WERI-Rb-1 (cell line): ENCODE data around the gene PLEKHH3.
A peak's percentile ranks its signal among the peaks of the same experiment; 100 is the strongest.

ENCODE experiments used
- DNase-seq: peaks from one replicate; pipeline ENCODE4 v3.0.0-alpha.2; 2020
- H3K27ac ChIP-seq: fragments of 250-450 bp; sonication (Bioruptor Pico); 2 replicates; pipeline ENCODE4 v1.5.1; 2020; ENCODE audit warnings: mild to moderate bottlenecking, moderate library complexity
- H3K27me3 ChIP-seq: fragments of 250-450 bp; sonication (Bioruptor Pico); 2 replicates; pipeline ENCODE4 v1.5.1; 2021; ENCODE audit warnings: mild to moderate bottlenecking, low read depth, moderate library complexity; ENCODE audit not compliant: insufficient read depth, severe bottlenecking
- H3K36me3 ChIP-seq: fragments of 250-450 bp; sonication (Bioruptor Pico); 2 replicates; pipeline ENCODE4 v1.5.1; 2020; ENCODE audit warnings: mild to moderate bottlenecking, moderate library complexity
- H3K4me3 ChIP-seq: 2 replicates; pipeline ENCODE4 v1.5.1; 2011; ENCODE audit warnings: low read depth, mild to moderate bottlenecking, control low read depth, low read length
- H3K9me3 ChIP-seq: fragments of 250-450 bp; sonication (Bioruptor Pico); 2 replicates; pipeline ENCODE4 v1.5.1; 2021; ENCODE audit warnings: mild to moderate bottlenecking, moderate library complexity; ENCODE audit not compliant: severe bottlenecking
- TF ChIP-seq, protein P1 (sequence below): IDR thresholded peaks from 2 replicates; pipeline ENCODE4 v1.5.1; 2011; ENCODE audit warnings: low read depth, mild to moderate bottlenecking, control low read depth, inconsistent platforms, low read length

PLEKHH3 gene

DNA sequence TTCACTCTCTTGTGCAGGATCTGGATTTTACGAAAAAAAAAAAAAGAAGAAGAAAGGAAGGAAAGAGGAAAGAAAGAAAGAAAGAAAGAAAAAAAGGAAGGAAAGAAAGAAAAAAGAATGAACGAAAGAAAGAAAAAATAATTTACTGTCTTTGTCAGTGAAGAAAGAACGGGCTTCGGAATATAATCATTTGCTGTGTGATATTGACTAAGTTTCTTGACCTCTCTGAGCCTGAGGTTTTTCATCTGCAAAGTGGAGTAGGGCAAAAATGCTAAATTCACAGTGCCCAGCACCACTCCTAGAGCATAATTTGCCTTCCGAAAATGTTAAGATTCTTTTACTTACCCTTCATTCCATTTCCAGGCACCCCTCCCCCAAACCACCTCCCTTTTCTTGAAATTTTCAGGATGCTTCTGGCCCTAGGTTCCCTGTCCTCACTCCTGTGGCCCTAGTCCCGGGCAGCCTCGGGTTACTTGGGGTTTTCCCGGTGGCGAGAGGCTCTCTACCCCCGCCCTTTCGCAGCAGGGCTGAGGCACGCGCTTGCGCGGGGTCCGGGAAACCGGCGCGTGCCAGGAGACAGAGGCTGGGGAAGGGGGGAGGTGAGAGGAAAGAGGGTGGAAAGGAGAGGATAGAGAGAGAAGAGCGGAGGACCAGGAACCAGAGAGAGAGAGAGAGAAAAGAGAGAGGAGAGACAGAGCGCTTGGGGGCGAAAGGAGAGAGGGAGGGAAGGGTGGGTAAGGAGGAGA, 5.4 kb upstream of the PLEKHH3 start, which contains the start of gene CNTNAP1:
TSS of gene CNTNAP1 (plus strand) at position 556 of the 746 bp plus-strand sequence. CDS start 299 bp downstream, outside the sequence.
- Histone ChIP-seq H3K36me3 (peaks cover 13% of the 10 kb centered on the region), H3K9me3 (no peaks in the 10 kb centered on the region), H3K27me3 (no peaks in the 10 kb centered on the region), H3K4me3 (peak within 1 kb of the TSS; percentile 65), H3K27ac (peak within 1 kb of the TSS; percentile 46)
- DNase-seq: peak; percentile 91
- TF ChIP-seq, protein P1, sequence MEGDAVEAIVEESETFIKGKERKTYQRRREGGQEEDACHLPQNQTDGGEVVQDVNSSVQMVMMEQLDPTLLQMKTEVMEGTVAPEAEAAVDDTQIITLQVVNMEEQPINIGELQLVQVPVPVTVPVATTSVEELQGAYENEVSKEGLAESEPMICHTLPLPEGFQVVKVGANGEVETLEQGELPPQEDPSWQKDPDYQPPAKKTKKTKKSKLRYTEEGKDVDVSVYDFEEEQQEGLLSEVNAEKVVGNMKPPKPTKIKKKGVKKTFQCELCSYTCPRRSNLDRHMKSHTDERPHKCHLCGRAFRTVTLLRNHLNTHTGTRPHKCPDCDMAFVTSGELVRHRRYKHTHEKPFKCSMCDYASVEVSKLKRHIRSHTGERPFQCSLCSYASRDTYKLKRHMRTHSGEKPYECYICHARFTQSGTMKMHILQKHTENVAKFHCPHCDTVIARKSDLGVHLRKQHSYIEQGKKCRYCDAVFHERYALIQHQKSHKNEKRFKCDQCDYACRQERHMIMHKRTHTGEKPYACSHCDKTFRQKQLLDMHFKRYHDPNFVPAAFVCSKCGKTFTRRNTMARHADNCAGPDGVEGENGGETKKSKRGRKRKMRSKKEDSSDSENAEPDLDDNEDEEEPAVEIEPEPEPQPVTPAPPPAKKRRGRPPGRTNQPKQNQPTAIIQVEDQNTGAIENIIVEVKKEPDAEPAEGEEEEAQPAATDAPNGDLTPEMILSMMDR: no peak

DNA sequence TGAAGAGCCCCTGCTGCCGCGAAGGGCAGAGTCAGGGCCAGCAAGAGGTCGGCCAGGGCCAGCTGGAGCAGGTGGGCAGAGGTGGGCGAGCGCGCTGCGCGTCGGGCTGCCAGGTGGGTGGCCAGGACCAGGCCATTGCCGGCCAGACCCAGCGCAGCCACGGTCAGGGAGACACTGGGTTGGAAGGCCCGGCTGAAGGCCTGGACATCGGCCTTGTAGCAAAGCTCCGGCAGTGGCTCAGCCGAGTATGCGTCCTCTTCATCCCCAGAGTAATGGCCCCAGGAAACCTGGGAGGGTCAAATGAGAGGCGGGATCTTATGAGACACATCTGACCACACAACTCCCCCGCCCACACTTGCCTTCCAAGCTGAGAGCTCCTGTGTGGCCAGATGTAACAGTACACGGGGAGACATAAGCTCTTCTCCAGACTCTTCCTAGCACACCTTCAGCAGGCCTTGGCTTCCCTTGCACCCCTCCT, 3.6 kb upstream of the PLEKHH3 start:
- peak overlapping the region; percentile 98 for H3K27ac ChIP-seq
- DNase-seq: peak; percentile 82
- H3K9me3 ChIP-seq: no peaks in the 10 kb centered on the region
- no peaks in the 10 kb centered on the region for H3K27me3 ChIP-seq
- TF ChIP-seq, protein P1: no peak
- H3K36me3 ChIP-seq: peaks cover 10% of the 10 kb centered on the region
- H3K4me3 ChIP-seq: no peak overlapping the region

DNA sequence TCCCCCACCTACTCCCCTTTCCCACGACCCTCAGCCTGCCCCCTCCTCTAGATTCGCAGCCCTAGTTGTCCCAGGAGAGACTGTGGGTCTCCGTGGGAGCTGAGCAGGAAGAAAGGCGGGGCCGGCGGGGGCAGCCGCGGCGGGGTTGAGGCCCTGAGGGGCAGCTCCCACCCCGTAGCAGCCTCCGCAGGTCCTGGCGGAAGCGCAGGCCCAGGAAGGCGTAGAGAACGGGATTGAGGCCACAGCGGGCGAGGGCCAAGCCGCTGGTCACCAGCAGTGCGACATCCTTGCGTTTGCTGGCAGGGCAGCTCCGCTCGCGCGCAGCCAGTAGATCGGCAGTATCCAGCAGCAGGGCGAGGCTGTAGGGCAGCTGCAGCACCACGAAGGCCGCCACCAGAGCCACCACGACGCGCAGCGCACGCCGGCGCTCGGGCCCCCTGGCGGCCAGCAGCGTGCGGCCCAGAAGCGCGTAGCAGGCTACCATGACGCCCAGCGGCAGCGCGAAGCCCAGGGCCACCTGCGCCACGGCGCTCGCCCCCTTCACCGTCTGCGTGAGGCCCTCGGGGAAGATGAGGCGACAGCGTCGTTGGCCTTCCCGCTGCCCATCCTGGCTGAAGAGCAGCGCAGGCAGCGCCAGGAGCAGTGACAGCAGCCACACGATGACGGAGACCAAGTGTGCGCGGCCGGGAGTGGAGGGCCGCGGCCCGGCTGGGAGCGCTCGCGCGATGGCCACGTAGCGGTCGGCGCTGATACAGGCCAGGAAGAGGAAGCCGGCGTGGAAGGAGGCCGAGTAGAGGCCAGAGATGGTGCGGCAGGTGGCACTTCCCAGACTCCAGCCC, 2.9 kb upstream of the PLEKHH3 start:
- peak; percentile 42 for DNase-seq
- Histone ChIP-seq H3K4me3 (no peak overlapping the region), H3K36me3 (peaks cover 6% of the 10 kb centered on the region), H3K27ac (peak overlapping the region; percentile 98), H3K9me3 (no peaks in the 10 kb centered on the region), H3K27me3 (no peaks in the 10 kb centered on the region)
- TF ChIP-seq, protein P1: no peak

DNA sequence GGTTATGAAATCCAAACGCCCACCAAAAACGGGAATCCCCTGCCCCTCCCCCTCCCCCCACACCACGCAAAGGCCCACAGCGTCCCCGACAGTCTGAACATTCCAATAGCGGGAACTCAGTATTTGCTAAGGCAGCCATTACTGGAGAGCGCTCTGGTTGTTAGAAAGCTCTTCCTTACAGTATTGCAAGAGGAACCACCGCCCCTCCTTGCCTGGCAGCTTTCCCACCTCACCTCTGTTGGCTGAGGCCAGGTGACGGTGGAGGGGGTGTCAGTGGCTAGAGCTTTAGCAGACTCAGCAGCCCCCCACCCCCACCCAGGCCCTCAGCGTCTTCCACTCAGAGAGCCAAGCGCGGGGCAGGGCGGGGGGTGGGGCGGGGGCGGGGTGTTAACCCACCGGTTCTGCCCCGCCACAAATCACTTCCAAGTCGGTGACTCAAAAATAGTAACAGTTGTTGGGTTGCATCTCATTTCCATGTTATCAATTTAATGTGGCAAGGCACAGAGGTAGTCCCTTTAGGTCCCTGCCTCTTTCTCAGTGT, 2.2 kb upstream of the PLEKHH3 start:
- H3K4me3 ChIP-seq: peak overlapping the region; percentile 56
- no peaks in the 10 kb centered on the region for H3K9me3 ChIP-seq
- H3K36me3 ChIP-seq: peaks cover 11% of the 10 kb centered on the region
- TF ChIP-seq, protein P1: no peak
- no peaks in the 10 kb centered on the region for H3K27me3 ChIP-seq
- peak; percentile 83 for DNase-seq
- peak overlapping the region; percentile 98 for H3K27ac ChIP-seq

DNA sequence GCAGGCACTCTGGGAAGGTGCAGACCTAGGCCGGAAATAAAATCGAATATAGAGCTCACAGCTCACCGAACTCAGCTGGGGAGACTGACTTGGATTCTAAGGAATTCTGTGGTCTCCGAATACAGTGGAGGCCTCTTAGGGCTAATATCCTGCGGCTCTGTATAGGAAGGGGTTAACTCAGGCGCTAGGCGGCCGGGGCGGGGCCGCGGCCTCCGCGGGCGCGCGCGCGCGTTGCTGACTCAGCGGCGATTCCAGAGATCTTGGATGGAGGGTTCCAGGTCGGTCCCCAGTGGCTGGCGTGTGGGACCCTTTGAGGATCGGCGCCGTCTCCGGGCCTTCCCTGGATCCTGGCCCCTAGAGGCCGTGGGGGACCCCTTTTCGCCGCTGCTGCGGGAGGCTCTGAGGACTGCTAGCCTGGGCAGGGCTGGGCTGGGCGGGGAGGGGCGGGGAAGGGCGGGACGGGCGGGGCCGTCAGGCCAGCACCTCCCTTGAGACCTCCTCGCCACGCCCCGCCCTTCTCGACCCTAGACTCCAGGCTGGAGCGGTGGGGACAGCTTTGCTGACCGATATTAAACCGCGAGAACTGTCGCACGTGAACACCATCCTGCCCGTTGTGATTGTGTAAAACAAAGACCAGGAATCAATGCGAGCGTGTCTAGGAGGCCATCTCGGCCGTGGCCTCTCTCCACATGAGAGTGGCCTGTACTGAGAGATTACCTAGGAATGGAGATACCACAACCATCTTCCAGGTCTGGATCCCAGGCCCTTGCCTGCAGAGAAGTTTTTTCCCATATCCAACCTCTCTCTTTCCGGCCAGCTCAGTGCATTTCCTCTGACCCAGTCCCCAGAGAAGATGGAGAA, 1.4 kb upstream of the PLEKHH3 start:
- peak overlapping the region; percentile 98 for H3K27ac ChIP-seq

More for the DNA sequence above, 1.4 kb upstream of the PLEKHH3 start:
- Histone ChIP-seq H3K27me3 (no peaks in the 10 kb centered on the region), H3K36me3 (peaks cover 18% of the 10 kb centered on the region), H3K4me3 (peak overlapping the region; percentile 56), H3K9me3 (no peaks in the 10 kb centered on the region)
- TF ChIP-seq, protein P1: no peak
- peak; percentile 99 for DNase-seq
